Panc1 (cell line): Measurements from ENCODE around the gene IL11. TPM values are rescaled to one million over a fixed set of nuclear protein-coding genes. Genes with fewer than 3 reads are reported as not detected.

Experiments used
- ATAC-seq: fragments of 200-7000 bp; cut with Tn5 transposase; 2 replicates; pipeline ENCODE4 v1.9.1; 2020; ENCODE audit warnings: mild to moderate bottlenecking, moderate library complexity
- BruUV-seq: library from RNA; stranded (reverse); fragments of 400-500 nt; replicated peaks from 2 replicates; lab custom pipeline; 2021; lab: Mats Ljungman, UMichigan
- CTCF ChIA-PET: fragments of 300-600 bp; sonication (Branson Sonifier 250); formaldehyde crosslinking; loops from one replicate; lab custom pipeline; 2022; ENCODE audit warnings: antibody characterized with exemption; lab: Charles Lee
- POLR2A ChIA-PET: fragments of 300-600 bp; sonication (Branson Sonifier 250); formaldehyde crosslinking; loops from one replicate; lab custom pipeline; 2022; ENCODE audit warnings: antibody characterized with exemption; lab: Charles Lee
- DNase-seq: peaks from one replicate; pipeline ENCODE4 v3.0.0-alpha.2; 2010; ENCODE audit warnings: low read depth, low spot score
- H3K27ac ChIP-seq: 2 replicates; pipeline ENCODE4 v1.5.1; 2011; ENCODE audit warnings: mild to moderate bottlenecking, low read length, inconsistent platforms
- H3K27me3 ChIP-seq: fragments of 200-500 bp; sonication (Bioruptor generic); 2 replicates; pipeline ENCODE4 v1.6.0; 2014; ENCODE audit warnings: low read length, inconsistent platforms; ENCODE audit not compliant: control insufficient read depth, insufficient read depth
- H3K36me3 ChIP-seq: fragments of 200-500 bp; sonication (Bioruptor generic); 2 replicates; pipeline ENCODE4 v1.5.1; 2014; ENCODE audit warnings: inconsistent platforms, mild to moderate bottlenecking, low read length, moderate library complexity; ENCODE audit not compliant: control insufficient read depth, insufficient read depth
- H3K4me1 ChIP-seq: 2 replicates; pipeline ENCODE4 v1.5.1; 2011; ENCODE audit warnings: inconsistent platforms, mild to moderate bottlenecking, low read length, moderate library complexity; ENCODE audit not compliant: control insufficient read depth, insufficient read depth
- H3K4me3 ChIP-seq, 2 experiments: 2 replicates each; pipeline ENCODE4 v1.5.1; 2011 to 2012; ENCODE audit warnings: low read depth in 2 of 2, low read length in 2 of 2, mild to moderate bottlenecking in 2 of 2, inconsistent platforms in 1 of 2, moderate library complexity in 1 of 2
- H3K9me3 ChIP-seq: fragments of 200-500 bp; sonication (Bioruptor generic); 2 replicates; pipeline ENCODE4 v1.5.1; 2014; ENCODE audit warnings: low read depth, mild to moderate bottlenecking, inconsistent platforms, low read length, moderate library complexity; ENCODE audit not compliant: control insufficient read depth, insufficient read depth
- CTCF ChIP-seq: fragments of 450-650 bp; IDR thresholded peaks from 2 replicates; pipeline ENCODE4 v1.5.1; 2017; ENCODE audit warnings: mild to moderate bottlenecking
- POLR2AphosphoS5 ChIP-seq: IDR thresholded peaks from 2 replicates; pipeline ENCODE4 v1.6.1; 2012; ENCODE audit warnings: mild to moderate bottlenecking, low read depth, low read length, moderate library complexity
- REST ChIP-seq, 2 experiments: IDR thresholded peaks; 2 replicates each; pipeline ENCODE4 v1.6.1; 2011 to 2012; ENCODE audit warnings: low read depth in 2 of 2, control low read depth in 1 of 2, low read length in 1 of 2, mild to moderate bottlenecking in 1 of 2, moderate library complexity in 1 of 2; ENCODE audit not compliant: insufficient read depth in 1 of 2
- SIN3A ChIP-seq: IDR thresholded peaks from 2 replicates; pipeline ENCODE4 v1.6.1; 2012; ENCODE audit warnings: low read depth, mild to moderate bottlenecking, low read length, moderate library complexity, borderline replicate concordance; ENCODE audit not compliant: insufficient read depth
- TCF7L2 ChIP-seq: IDR thresholded peaks from 2 replicates; pipeline ENCODE4 v1.6.1; 2011; ENCODE audit warnings: mild to moderate bottlenecking, low read depth, low read length, inconsistent platforms
- in situ Hi-C: cut with HindIII; loops from 2 replicates; pipeline ENCODE4 v1.10.0; 2016; ENCODE audit warnings: low sequenced_read_pairs, low pct_unique_long_range_greater_than_20kb
- intact Hi-C: fragments of 100-400 bp; cut with micrococcal nuclease; formaldehyde crosslinking; loops from one replicate; pipeline ENCODE4 v1.10.0; 2022; ENCODE audit not compliant: unreplicated experiment
- total RNA-seq: library from RNA; stranded (reverse); gene quantifications from one replicate; pipeline ENCODE4 v1.2.1, GENCODE V29; 2021; ENCODE audit not compliant: unreplicated experiment

The IL11 gene
- total RNA-seq, 1 experiment from 2014 or later, result 4.4 TPM

DNA sequence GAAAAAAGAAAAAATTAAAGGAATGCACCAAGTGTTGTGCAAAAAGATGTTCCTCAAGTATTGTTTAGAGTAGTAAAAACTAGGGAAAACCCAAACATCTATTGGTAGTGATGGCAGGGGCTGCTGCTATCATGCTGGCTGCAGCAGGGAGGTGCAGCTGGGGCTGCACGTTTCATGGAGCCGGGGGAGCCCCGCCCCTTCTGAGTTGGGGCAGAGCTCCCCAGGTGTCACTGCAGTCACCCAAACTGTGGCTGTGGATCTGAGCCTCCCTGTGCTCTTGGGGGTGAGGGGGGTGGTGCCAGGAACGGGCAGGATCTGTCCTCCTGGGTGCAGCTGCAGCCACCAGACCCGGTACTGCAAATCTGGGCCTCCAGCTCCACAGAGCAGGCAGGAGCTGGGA is 48.8 kb upstream of the IL11 start:
- ATAC-seq, result no peak
- in situ Hi-C loops, result no loop called here
- POLR2A ChIA-PET, result interaction anchor here (0.7 kb wide), 1 partner anchor 24 kb away, joined by 6 read pairs; no protein-coding TSS in a partner anchor
- Histone ChIP-seq H3K4me1 (no peaks in the 10 kb centered on the region), H3K4me3 (no peak overlapping the region), H3K36me3 (no peaks in the 10 kb centered on the region), H3K27ac (no peak overlapping the region), H3K9me3 (no peaks in the 10 kb centered on the region), H3K27me3 (no peaks in the 10 kb centered on the region)
- CTCF ChIA-PET, result interaction anchor here (0.6 kb wide), 3 partner anchors 34 to 234 kb away, joined by 3 to 7 read pairs (median 3); no protein-coding TSS in a partner anchor
- intact Hi-C loops, result no loop called here
- TF ChIP-seq CTCF (no peak), TCF7L2 (no peak), REST (IDR thresholded peaks at IDR 0.05; ENCODE audit: insufficient read depth in 1 of 2, low read depth in 2 of 2, low read length in 1 of 2) (no peak), POLR2AphosphoS5 (no peak), SIN3A (no peak)
- no peak for DNase-seq
- no TSS peak for BruUV-seq

GRCh38 chr19:55418185-55418584 is 47.9 kb upstream of the IL11 start:
- Histone ChIP-seq H3K9me3 (no peaks in the 10 kb centered on the region), H3K27me3 (no peaks in the 10 kb centered on the region), H3K27ac (no peak overlapping the region), H3K4me3 (no peak overlapping the region), H3K36me3 (no peaks in the 10 kb centered on the region), H3K4me1 (no peaks in the 10 kb centered on the region)
- DNase-seq (peak; percentile 60), ATAC-seq (peak; percentile 95)
- ChIA-PET POLR2A (no interaction called here), CTCF (interaction anchor here (0.5 to 0.7 kb wide), 4 partner anchors 203 to 277 kb away, joined by 3 to 12 read pairs (median 8); no protein-coding TSS in a partner anchor)
- no TSS peak for BruUV-seq
- intact Hi-C loops (no loop called here), in situ Hi-C loops (no loop called here)
- TF ChIP-seq POLR2AphosphoS5 (no peak), SIN3A (no peak), REST (IDR thresholded peaks at IDR 0.05; ENCODE audit: insufficient read depth in 1 of 2, low read depth in 2 of 2, low read length in 1 of 2) (no peak), TCF7L2 (no peak), CTCF (peak; percentile 95)
